Stimulated activated memory B cell treated with anti-CD40 and anti-IgM and Interleukin-4, amounts not matched to agents 10 μg/mL and 1 μg/mL and 100 μg/mL, for 72 hours (primary cell): ENCODE data around the gene YTHDC1.
A peak's percentile ranks its signal among the peaks of the same experiment; 100 is the strongest.
"Not testable (repeated sequence)": the region's sequence is repeated elsewhere in the genome, so short reads cannot be mapped to it uniquely, and the experiment has no call there.

Experiments used
- ATAC-seq: fragments of 150-1000 bp; cut with Tn5 transposase; 2 replicates; pipeline ENCODE4 v1.10.0; 2021
- H3K27ac Mint-ChIP-seq: one replicate; pipeline ENCODE4 v1.8.0; 2022; ENCODE audit warnings: mild to moderate bottlenecking, mixed read lengths
- H3K27me3 Mint-ChIP-seq: one replicate; pipeline ENCODE4 v1.8.0; 2022; ENCODE audit warnings: mixed read lengths
- H3K36me3 Mint-ChIP-seq: one replicate; pipeline ENCODE4 v1.8.0; 2022; ENCODE audit warnings: mixed read lengths
- H3K4me1 Mint-ChIP-seq: one replicate; pipeline ENCODE4 v1.8.0; 2022; ENCODE audit warnings: mixed read lengths
- H3K4me3 Mint-ChIP-seq: one replicate; pipeline ENCODE4 v1.8.0; 2022; ENCODE audit warnings: mild to moderate bottlenecking, moderate library complexity, mixed read lengths
- H3K9me3 Mint-ChIP-seq: one replicate; pipeline ENCODE4 v1.8.0; 2022; ENCODE audit warnings: mixed read lengths

YTHDC1 gene

DNA sequence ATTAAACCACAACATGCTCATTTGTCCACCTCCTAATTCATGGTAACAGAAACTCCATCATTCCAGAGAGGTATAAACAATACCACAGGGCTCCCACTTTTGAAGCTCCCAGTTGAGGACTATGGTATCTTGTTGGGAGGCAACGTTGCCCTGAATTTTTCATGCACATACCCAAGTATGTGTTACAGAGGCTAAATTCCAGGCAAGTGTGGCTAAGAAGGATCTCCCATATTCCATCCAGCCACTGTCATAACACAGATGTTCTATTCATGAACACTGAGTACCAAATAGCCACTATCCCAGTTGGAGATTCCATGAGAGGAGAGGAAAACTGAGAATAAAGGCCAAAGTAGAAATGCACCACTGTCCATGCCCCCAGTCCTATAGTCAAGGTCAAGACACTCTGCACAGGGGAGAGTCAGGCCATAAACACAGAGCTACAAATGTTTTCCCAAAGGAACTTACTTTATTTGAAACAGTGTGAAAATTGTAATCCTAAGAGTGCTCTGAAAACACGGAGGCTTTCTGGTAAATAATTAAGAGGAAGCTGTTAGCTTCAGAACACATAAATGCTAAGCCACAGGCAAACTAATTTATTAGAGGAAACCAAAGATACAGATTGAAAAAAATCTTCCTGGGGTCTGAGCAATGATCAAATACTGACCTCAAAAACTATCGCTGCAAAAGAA is 62.0 kb downstream of the YTHDC1 start:
- H3K27me3 Mint-ChIP-seq: peaks cover 23% of the 10 kb centered on the region
- H3K27ac Mint-ChIP-seq: no peak overlapping the region
- peaks cover 4% of the 10 kb centered on the region for H3K4me1 Mint-ChIP-seq
- no peaks in the 10 kb centered on the region for H3K36me3 Mint-ChIP-seq
- no peak for ATAC-seq
- peaks cover 10% of the 10 kb centered on the region for H3K9me3 Mint-ChIP-seq
- no peak overlapping the region for H3K4me3 Mint-ChIP-seq

DNA sequence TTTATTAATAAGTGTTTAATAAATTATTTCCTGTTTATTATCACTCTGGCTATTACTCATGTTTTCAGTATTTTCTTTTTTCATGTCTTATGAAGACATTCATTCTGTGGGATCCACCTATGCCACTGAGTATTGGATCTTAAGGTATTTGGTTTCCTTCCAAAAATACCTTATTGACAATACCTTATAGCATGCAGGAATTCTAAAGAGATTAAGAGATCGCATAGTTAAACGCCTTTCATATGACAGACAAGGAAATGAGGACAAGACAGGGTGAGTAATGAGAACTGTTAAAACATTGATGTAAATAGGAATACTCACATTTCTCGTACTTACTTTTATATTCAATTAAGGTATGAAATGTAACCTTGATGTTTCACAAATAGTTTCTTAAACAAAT is 66.2 kb downstream of the YTHDC1 start:
- H3K36me3 Mint-ChIP-seq: no peaks in the 10 kb centered on the region
- no peaks in the 10 kb centered on the region for H3K4me1 Mint-ChIP-seq
- no peak overlapping the region for H3K4me3 Mint-ChIP-seq
- H3K9me3 Mint-ChIP-seq: no peaks in the 10 kb centered on the region
- no peak overlapping the region for H3K27ac Mint-ChIP-seq
- H3K27me3 Mint-ChIP-seq: peaks cover 26% of the 10 kb centered on the region
- no peak for ATAC-seq

DNA sequence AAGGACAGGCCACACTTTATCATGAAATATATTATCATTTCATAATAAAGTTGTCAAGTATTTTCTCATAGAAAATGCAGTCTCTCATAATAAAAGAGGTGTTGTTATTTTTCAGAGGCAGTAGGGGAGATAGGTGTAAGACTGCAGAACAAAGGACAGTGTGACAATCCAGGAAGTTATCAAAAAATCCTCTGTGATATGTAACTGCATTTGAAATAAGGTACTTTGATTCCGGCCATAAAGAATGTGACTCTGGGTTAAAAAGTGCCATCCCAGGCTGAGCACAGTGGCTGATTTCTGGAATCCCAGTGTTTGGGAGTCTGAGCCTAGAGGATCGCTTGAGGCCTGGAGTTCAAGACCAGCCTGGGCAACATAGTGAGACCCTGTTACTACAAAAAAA is 66.8 kb downstream of the YTHDC1 start:
- Mint-ChIP-seq H3K27me3 (peaks cover 20% of the 10 kb centered on the region), H3K36me3 (no peaks in the 10 kb centered on the region), H3K27ac (no peak overlapping the region), H3K9me3 (no peaks in the 10 kb centered on the region), H3K4me1 (no peaks in the 10 kb centered on the region), H3K4me3 (no peak overlapping the region)
- no peak for ATAC-seq

DNA sequence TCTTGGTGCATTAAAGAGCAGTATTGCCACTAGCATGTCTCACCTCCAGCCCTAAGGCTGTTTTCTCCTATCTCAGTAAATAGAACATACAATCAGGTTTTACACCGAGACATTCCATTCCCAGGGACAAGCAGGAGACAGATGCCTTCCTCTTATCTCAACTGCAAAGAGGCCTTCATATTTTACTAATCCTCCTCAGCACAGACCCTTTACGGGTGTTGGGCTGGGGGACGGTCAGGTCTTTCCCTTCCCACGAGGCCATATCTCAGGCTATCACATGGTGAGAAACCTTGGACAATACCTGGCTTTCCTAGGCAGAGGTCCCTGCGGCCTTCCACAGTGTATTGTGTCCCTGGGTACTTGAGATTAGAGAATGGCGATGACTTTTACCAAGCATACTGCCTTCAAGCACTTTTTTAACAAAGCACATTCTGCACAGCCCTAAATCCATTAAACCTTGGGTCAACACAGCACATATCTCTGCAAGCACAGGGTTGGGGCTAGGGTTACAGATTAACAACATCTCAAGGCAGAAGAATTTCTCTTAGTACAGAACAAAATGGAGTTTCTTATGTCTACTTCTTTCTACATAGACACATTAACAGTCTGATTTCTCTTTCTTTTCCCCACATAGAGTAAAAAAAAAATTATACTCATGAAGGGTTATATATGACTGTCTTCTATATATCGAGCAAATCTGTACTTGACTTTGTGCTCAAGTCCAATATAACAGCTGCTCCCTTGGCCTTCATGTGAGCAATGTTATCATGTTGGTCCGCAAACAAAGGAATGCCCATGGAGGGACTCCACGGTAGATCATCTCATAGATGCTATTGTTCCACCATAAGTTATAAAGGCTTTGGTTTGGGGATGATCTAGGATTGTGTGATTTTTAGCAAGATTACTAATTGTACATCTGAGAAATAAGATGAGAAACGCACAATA is 67.8 kb downstream of the YTHDC1 start:
- H3K4me1 Mint-ChIP-seq, H3K27me3 Mint-ChIP-seq, H3K27ac Mint-ChIP-seq, H3K9me3 Mint-ChIP-seq, H3K36me3 Mint-ChIP-seq, H3K4me3 Mint-ChIP-seq, ATAC-seq: not testable (repeated sequence)

DNA sequence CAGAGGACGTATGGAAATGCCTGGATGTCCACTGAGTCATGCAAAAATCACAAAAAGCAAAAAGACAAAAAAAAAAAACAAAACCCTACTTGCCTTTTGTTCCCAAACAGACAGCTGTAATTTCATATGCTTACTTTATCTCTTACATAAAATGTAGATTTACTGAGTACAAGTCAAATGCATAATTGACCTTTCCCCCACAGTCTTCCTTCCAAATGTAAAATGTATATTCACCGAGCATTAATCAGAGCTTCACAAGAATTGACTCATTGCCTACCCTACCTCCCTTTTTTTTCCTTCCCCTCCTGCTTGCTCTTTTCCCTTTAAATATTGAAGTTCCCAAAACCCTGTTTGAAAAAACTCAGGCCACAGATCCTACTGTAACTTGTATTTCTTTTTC is 71.9 kb downstream of the YTHDC1 start:
- no peak for ATAC-seq
- Mint-ChIP-seq H3K4me3 (no peak overlapping the region), H3K27me3 (peaks cover 7% of the 10 kb centered on the region), H3K9me3 (no peaks in the 10 kb centered on the region), H3K27ac (no peak overlapping the region), H3K4me1 (peaks cover 6% of the 10 kb centered on the region), H3K36me3 (no peaks in the 10 kb centered on the region)

DNA sequence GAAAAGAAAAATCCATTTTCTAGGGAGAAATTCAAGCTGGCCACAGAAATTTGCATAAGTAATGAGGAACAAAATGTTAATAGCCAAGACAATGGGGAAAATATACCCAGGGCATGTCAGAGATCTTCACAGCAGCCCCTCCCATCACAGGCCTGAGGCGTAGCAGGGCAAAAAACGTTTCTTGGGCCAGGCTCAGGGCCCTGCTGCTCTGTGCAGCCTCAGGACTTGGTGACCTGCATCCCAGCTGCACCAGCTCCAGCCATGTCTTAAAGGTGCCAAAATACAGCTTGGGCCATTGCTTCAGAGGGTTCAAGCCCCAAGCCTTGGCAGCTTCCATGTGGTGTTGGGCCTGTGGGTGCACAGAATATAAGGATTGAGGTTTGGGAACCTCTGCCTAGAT is 72.3 kb downstream of the YTHDC1 start:
- H3K36me3 Mint-ChIP-seq: no peaks in the 10 kb centered on the region
- H3K4me3 Mint-ChIP-seq: no peak overlapping the region
- no peak for ATAC-seq
- H3K27ac Mint-ChIP-seq: no peak overlapping the region
- H3K9me3 Mint-ChIP-seq: no peaks in the 10 kb centered on the region
- peaks cover 10% of the 10 kb centered on the region for H3K4me1 Mint-ChIP-seq
- peaks cover 3% of the 10 kb centered on the region for H3K27me3 Mint-ChIP-seq

DNA sequence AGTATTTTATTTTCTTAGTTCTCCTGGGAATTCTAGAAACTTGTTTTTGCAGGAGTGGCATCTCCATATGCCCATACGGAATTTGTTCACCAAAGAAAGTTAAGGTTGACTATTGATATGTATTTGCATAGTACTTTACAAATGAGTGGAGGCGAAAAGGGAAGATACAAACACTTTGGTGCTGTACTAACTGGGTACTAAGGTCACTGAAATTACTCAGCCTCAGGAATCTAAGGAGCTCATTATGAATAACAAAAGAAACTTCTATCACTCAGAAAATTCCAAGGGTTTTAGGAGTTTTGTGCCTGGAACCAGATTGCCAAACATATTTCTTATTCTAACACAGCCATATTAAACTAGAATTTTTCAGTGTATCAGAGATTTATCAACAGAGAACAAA is 77.0 kb downstream of the YTHDC1 start:
- no peaks in the 10 kb centered on the region for H3K36me3 Mint-ChIP-seq
- no peak overlapping the region for H3K4me3 Mint-ChIP-seq
- H3K27ac Mint-ChIP-seq: no peak overlapping the region
- no peak for ATAC-seq
- peaks cover 18% of the 10 kb centered on the region for H3K4me1 Mint-ChIP-seq
- no peaks in the 10 kb centered on the region for H3K27me3 Mint-ChIP-seq
- peaks cover 5% of the 10 kb centered on the region for H3K9me3 Mint-ChIP-seq

DNA sequence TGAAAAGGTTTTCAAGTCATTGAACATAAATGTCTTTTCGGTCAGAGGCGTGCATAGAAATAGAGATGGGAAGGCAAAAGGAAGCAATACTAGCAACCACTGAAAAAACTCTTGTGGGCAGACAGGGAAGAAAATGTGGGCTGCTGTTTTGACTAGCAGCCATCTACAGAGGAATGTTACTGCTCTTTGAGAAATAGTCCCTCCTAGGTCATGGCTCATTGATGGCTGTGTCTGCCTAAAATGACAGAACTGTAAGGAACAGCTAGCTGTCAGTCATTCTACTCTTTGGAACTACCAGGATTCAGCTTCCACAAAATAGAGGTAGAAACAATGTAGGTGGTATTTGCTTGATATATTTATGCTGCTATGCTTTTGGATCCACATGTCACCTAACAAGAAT is 77.5 kb downstream of the YTHDC1 start:
- peaks cover 18% of the 10 kb centered on the region for H3K4me1 Mint-ChIP-seq
- H3K27me3 Mint-ChIP-seq: no peaks in the 10 kb centered on the region
- no peaks in the 10 kb centered on the region for H3K36me3 Mint-ChIP-seq
- peak overlapping the region; percentile 17 for H3K27ac Mint-ChIP-seq
- peaks cover 5% of the 10 kb centered on the region for H3K9me3 Mint-ChIP-seq
- peak; percentile 40 for ATAC-seq
- H3K4me3 Mint-ChIP-seq: peak overlapping the region; percentile 74

DNA sequence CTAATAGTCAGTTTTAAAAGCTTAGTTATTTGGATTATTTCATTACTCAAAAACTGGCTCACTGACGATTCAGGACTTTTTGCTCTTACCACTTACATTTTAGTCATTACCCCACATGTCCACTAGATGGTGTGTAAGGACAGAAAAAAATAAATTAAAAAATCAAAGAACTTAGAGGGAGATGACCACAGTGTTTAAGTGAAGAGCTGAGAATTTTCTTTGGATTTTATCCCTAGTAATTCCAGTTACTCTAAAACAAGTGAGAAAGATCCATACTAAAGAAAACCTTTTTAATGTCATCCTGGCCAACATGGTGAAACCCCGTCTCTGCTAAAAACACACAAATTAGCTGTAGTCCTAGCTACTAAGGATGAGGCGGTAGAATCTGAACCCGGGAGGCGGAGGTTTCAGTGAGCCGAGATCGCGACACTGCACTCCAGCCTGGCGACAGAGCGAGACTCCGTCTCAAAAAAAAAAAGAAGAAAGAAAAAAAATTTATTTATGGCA is 78.0 kb downstream of the YTHDC1 start:
- Mint-ChIP-seq H3K27me3 (no peaks in the 10 kb centered on the region), H3K4me3 (peak overlapping the region; percentile 74), H3K27ac (peak overlapping the region; percentile 17), H3K4me1 (peaks cover 18% of the 10 kb centered on the region), H3K9me3 (peaks cover 5% of the 10 kb centered on the region), H3K36me3 (no peaks in the 10 kb centered on the region)
- ATAC-seq: peak; percentile 37

DNA sequence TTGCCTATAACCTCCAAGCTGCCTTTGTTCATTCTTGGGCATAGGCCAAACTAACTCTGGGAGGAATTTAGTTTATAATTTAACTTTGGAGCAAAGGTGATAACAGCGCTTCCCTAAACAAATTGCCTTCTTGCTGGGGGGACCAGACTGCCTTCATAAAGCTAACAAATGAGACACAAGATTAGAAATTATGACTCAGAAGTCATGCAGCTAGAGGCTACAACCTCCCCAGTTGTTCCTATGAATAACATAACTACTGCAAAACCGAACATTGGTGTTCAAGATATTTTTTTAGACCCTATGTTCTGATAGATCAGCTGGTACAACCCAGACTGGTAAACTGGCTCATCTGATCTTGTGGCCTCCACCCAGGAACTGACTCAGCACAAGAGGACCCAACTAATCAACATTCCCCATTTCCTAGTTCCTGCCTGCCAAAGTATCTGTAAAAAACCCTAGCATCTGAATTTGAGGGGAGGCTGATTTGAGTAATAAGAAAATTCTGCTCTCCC is 82.4 kb downstream of the YTHDC1 start:
- no peak overlapping the region for H3K4me3 Mint-ChIP-seq
- H3K27me3 Mint-ChIP-seq: no peaks in the 10 kb centered on the region
- peaks cover 7% of the 10 kb centered on the region for H3K4me1 Mint-ChIP-seq
- peaks cover 7% of the 10 kb centered on the region for H3K9me3 Mint-ChIP-seq
- H3K36me3 Mint-ChIP-seq: no peaks in the 10 kb centered on the region
- H3K27ac Mint-ChIP-seq: no peak overlapping the region
- no peak for ATAC-seq

DNA sequence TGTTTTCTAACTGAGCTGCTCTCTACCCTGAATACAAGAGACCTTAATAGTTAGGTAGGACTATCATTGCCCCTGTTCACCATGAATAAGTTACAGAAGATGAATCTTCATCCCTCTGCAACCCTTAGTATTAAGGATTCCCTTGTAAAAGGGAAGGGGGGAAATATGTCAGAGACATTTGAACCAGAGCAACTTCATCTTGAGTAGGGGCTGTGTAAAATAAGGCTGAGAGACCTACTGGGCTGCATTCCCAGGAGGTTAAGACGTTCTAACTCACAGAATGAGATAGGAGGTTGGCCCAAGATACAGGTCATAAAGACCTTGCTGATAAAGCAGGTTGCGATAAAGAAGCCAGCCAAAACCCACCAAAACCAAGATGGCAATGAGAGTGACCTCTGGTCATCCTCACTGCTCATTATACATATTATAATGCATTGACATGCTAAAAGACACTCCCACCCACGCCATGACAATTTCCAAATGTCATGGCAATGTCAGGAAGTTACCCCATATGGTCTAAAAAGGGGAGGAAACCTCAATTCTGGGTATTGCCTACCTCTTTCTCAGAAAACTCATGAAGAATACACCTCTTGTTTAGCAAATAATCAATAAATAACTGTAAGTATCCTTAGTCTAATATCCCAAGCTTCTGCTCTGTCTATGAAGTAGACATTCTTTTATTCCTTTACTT is 84.9 kb downstream of the YTHDC1 start:
- Mint-ChIP-seq H3K4me1 (no peaks in the 10 kb centered on the region), H3K27me3 (no peaks in the 10 kb centered on the region), H3K9me3 (peaks cover 3% of the 10 kb centered on the region), H3K27ac (no peak overlapping the region), H3K4me3 (no peak overlapping the region), H3K36me3 (no peaks in the 10 kb centered on the region)
- no peak for ATAC-seq
